HG03439 (cell line): Measurements from ENCODE around the gene CCR6.
"Not testable (repeated sequence)": the region's sequence is repeated elsewhere in the genome, so short reads cannot be mapped to it uniquely, and the experiment has no call there.

Experiments used
- ATAC-seq: cut with Tn5 transposase; IDR thresholded peaks from one replicate; pipeline ENCODE4 v1.9.1; 2021; ENCODE audit warnings: mild to moderate bottlenecking, moderate library complexity; ENCODE audit not compliant: unreplicated experiment

Gene CCR6

DNA sequence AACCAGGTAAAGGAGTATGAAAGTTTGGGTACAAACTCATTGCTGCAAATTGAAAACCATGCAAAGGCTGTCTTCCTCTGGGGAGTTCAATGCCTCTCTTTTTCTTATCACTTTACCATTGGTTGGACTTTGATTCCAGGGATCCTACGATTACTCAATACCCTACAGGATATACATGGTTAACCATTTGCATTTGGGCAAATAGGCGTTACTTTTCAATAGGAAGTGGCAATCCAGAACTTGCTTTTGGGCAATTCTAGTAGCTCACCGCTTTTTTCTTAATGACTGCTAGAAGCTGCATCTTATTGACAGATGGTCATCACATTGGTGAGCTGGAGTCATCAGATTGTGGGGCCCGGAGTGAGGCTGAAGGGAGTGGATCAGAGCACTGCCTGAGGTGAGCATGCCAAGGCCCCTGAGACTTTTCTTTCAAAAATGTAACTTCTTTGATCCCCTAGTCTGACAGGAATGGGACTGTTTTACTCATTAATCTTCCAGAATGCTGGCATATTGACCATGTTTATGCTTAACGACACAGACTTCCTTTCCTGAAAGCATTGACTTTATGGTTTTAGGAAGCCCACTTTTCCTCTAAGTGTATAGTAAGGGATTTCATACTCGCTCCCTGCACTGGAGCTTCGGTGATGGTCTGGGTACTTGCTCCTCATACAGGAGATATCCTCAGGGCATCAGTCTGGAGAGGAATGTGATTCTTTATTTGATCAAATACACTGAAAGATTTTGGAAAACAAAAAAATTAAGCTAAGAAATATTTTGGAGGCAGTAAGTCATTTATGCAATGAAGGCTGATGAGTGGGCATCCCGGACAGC is at the start of gene CCR6:
TSS of gene CCR6 (plus strand) at position 270 of the 831 bp plus-strand sequence. CDS start 13,039 bp downstream, outside the sequence.
- no peak for ATAC-seq

DNA sequence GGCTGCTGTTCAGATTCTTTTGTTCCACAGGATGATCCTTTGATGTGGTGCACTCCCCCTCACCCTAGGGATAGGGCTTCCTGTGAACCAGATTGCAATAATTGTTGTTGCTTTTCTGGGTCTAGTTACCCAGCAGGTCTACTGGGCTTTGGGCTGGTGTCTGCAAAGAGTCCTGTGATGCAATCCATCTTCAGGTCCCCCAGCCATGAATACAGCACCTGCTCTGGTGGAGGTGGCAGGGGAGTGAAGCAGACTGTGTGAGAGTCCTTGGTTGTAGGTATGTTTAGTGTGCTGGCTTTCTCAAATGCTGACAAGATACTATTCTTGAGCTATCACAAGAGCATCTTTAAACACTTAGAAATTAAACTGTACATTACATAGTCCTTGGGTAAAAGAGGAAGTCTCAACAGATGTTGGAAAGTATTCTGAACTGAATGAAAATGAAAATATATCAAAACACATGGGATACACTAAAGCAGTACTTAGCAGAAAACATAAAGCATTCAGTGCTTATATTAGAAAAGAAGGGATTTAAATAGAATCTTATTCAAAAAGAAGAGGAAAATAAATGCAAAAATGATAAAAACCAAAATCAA is 49.1 kb upstream of the CCR6 start:
- ATAC-seq: no peak

DNA sequence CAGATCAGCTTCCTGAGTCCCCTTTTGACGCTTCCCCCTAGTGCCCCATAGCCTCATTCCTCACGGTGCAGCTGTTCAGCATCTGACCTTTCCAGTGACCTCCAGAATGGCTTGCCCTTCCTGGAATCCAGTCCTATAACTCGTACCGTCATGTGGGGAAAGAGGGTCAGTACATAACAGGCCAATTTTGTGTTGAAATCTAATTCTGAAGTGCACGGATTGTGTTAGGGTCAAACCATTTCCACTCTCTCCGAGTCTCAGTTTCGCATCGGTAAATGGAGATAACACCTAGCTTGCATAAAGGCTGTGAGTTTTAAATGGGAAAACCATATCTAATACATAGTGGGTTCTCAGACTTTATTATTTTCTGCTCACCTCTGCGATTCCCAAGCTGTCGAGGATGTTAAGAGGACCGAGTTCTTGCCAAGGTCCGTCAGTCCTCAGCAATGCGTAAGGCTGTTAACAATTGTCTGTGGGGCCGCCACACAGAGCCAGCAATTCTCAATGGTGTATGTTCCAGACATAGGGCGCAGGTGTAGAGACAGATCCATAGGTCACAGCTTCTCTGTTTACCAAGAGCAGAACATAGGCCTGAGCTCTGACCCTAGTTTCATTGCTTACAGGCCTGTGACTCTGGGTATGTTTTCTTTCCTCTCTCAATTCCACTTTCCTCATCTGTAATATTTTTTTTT is 45.5 kb upstream of the CCR6 start:
- ATAC-seq: no peak

DNA sequence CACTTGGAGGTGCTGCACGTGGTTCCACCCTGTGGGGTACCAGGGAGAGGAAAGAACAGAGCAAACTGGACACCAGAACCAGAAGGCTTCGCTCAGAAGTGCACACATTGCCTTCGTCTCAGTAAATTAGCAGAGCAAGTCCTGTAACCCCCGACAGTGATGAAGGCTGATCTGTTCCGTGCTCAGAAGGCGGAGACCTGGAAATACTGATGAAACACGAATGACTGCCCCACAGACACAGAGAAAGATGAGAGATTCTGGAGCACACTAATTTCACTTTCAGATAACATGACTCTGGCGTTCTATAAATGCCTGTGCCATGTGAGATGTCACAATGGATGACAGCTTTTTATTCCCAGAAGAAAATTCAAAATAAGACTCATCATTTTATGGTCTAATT is 44.2 kb upstream of the CCR6 start:
- ATAC-seq: no peak

DNA sequence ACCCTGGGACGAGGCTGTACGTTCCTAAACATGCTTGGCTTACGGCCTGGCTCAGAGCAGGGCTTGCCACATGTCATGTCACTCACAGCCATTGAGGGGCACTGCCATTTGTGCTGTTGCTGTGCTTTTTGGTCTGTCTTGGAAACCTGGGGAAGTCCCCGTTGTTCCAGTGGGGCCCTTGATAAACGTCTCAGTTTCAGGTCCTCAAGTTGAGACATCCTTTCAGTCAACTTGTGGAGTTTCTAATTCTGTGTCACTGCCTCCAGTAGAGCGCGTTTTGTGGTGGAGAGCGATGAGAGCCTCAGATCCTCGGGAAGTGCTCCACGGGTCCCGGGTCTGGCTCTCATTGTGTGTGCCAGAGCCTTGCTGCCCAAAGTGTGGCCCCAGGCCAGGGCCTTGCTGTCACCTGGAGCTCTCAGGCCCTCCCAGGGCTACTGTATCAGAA is 43.0 kb upstream of the CCR6 start:
- peak; percentile 100 for ATAC-seq

DNA sequence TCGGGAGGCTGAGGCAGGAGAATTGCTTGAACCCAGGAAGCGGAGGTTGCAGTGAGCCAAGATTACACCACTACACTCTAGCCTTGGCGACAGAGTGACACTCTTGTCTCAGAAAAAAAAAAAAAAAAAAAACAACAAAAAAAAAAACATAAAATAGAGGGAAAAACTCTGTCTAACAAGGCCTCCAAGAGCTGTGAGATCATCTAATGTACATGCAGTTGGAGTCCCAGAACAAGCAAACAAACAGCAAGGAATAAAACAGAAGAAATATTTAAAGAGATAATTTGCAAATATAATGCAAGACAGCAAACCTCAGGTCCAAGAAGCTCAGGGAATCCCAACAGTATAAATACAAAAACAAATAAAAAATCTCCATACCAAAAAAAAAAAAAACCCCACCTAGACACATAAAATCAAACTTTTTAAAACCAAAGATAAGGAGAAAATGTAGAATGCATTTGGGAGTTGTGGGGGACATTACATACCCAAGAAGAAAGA is 35.0 kb upstream of the CCR6 start:
- no peak for ATAC-seq

DNA sequence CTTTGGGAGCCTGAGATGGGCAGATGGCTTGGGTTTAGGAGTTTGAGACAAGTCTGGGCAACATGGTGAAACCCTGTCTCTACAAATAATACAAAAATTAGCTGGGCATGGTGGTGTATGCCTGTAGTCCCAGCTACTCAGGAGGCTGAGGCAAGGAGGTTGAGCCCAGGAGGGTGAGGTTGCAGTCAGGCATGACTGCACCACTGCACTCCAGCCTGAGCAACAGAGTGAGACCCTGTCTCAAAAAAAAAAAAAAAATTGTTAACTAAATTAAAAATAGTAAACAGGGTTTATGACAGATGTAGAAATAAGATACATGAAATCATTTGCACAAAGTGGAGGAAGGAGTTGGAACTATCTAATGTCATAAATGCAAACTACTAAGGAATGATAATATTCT is 34.2 kb upstream of the CCR6 start:
- not testable (repeated sequence) for ATAC-seq

DNA sequence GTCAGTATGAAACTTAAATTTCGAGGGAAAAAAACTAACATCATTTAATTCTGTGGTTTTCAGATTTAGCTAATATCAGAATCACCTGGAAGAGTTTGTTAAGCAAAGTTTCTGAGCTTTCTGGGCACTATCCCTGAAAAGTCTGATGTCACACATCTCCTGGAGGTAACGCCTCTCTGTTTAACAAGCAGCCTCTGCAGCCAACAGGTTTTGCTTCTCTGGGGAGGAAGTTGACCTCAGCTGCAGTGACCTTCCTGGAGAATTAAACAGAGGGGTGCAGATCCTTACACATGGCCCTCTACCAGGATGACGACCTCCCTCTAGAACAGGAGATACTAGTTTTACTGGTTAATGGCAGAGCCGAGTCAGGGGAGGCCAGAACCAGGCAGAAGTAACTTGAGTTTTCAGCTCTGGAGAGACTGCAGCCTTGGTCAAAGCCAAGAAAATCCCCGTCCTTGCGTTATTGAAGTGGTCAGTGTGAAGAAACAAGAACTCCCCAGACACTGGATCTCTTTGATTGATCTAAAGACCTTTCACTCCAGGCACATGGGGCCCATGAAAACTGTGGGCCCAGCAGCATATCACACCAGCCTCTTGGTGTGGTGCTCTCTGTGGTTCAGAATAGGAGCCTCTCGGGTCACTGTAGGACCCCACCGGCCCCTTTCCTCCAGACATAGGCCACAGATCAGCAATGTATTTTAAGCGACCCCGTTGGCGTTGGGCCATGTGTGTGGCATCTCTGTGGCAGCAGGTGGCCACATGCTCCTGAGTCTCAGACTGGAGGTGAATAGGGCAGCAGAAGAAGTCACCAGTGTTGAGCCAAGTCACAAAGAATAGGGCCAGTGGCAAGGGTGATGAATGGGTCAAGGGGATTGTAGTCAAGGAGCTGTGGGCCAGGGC is 33.4 kb upstream of the CCR6 start:
- ATAC-seq: no peak

DNA sequence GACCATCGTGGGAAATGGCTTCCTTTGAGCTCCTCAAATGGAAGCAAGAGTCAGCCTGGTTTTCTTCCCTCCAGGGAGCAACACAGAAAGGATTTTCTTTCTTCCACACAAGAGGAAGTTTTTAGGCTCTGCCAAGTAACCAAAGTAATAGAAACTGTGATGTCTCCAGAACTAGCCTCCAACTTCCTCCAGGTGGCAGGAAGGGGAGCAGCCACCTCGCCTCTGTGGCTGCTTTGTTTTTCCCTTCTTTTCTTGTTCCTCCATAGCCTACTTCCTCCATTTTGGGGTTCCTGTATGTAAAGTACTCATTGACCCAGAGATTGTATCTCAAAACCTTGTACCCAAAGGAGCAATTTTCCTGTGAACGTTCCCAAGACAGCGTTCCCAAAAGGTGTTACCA is 32.7 kb upstream of the CCR6 start:
- no peak for ATAC-seq

DNA sequence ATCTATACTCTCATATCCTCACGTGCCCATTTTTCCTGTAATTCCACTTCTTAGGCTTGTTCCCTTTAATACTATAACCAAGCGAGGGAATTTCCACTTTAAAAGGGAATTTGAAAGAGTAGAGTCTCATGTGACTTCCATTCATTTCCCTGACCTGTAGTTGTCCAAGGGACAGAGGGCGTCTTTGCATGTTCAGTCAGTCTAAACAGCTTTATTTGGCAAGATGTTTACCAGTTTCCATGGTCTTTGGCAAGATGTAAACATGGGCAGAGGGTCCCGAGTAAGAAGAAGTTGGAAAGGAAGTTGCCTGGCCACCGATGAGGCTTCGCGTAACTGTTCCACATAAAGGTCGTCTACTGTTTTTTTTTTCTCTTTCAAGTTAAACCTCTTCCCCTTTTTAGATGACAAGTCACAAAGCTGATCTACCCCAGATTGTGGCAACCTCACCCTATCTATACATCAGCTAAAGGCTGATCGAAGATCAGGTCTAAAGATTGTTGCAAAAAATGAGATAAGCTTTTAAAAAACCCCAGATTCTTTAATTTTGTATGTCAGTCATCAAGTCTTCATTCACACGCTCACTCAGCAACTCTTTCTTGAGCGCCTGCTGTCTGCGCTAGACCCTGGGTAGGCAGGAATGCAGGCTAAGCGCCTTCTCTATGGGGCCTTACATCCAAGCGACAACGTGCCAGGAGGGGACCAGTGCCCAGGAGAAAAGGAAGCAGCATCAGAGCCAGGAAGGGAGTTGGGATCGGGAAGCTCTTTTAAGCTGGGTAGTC is 31.7 kb upstream of the CCR6 start:
- no peak for ATAC-seq

DNA sequence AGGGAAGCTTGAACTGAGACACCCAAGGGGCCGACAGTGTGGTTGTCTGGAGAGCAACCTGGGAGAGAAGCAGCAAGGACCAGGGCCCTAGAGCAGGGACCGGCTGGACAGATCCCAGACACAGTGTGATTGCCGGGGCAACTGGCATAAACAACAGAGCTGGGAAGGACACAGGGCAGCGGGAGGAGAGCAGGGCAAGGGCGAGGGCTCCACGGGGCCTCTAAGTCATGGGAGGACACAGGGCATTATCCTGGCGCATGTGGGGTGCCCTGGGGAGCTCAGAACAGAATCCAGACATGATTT is 31.1 kb upstream of the CCR6 start:
- ATAC-seq: no peak

DNA sequence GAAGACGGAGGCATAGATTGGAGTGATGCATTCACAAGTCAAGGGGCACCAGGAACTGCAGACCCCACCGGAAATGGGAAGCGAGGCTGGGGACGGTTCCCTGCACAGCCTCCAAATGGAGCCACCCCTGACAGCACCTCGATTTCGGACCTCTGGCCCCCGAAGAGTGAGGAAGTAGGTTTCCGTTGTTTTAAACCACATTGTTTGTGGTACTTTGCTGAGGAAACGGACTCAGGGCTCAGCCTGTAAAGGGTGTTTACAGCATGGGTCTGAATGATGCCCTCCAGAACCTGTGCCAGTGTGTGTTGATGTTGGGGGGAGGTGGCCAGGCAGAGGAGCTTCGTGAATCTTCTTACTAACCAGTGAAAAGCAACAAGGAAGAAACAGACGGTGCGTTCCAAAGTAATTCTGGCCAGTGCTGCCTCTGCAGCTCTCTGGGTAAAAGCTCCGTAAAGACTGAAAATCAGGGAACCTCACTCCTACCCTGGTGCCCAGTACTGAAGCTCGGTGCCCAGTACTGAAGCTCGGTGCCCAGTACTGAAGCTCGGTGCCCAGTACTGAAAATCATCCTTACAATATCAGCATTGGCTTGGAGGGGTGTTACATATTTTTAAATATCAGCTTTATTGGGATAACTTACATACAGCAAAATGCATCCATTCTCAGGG is 30.1 kb upstream of the CCR6 start:
- no peak for ATAC-seq

DNA sequence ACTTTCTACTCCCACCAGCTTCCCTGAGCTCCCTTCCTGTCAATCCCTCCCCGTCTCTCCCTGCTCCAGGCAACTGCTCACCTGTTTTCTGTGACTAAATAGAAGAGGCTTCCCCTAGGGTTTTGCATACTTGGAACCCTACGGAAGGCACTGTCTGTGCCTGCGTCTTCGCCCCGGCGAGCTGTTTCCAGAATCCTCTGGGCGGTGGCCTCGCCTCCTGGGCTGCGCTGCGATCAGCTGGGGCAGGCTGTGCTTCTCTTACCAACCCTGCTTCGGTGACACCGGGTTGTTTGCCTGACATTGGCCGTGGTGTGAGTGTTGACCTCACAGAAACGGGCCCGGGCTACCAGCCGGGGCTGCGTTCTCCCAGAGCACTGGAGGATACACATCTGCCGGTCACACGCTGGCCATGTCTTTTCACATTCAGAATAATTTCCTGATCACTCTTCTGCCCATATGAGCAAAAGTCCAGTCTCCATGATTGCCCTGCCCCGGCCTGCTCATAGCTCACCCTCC is 29.4 kb upstream of the CCR6 start:
- ATAC-seq: peak; percentile 23

DNA sequence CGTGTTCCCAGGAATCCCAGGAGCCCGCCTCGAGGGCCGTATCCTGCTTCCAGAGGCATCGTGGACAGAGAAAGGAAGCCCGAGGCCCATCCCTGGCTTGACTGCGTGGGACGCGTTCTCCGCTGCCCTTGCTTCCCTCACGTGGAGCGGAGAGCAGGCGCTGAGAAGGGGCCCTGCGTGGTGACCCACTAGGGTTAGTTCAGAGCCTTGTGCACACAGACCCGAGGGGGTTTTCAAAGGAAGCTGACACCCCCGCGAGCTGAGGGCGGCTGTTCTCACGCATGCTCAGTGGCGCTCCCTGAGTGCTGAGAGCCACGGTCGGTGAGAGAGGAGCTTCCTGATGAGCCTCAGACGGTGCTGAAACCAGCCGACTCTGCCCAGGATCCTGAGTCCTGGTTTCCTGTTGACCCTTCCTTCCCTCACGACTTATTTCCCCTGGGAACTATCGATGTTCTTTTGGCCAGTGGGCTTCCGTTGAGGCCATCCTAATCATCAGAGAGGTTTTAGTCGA is 28.9 kb upstream of the CCR6 start:
- ATAC-seq: peak; percentile 53

DNA sequence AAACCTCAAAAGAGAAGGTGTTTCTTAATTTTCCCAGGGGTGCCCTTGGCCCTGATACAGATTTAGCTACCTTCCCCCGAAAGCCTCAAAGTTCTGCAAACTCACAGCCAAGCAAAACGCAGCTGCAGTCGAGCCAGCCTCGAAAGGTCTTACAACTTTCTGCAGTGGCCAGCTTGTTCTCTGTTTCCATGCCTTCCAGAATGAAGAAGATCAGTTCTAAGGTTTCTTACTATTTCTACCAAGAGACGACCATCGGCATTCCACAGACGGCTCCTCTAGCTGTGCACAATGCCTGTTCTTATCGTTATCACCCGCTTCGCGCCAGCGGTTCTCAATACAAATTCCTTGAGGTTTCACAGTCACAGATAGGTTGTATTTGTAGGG is 28.5 kb upstream of the CCR6 start:
- peak; percentile 23 for ATAC-seq

DNA sequence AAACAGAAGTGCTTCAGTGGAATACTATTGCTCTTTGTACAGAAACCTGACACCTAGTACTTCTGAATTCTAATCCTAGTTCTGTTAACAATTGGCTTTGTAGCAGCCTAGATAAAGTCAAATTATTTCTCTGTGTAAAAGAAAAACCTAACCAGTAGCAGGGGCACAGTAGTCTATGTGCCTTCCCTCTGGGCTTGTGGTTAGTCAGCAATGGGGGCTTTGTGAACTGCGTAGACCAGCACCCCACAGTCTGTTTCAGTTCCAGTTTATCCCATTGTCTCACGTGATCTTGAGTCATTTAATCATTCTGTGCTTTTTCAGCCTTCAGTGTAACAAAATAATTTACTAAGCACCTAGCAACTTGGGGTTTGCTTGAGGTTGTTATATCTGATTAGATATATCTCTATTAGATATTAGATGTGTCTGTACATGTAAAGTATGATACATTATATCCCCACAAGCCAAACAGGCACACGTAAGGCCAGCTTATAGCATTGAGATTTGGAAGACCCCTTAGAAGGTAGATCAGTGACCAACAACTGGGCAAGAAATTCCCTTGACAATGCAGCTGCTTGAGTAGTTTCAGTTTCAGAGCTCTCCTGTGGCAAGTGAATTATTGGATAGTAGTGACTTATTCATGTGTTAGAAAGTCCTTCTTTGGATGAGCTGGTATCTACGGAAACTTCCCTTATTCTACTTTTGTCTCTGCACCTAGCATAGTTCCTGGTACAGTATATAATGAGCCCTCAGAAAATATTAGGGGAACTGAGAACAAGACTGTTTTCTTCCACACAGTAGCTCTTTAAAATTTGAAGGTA is 27.9 kb upstream of the CCR6 start:
- peak; percentile 50 for ATAC-seq

DNA sequence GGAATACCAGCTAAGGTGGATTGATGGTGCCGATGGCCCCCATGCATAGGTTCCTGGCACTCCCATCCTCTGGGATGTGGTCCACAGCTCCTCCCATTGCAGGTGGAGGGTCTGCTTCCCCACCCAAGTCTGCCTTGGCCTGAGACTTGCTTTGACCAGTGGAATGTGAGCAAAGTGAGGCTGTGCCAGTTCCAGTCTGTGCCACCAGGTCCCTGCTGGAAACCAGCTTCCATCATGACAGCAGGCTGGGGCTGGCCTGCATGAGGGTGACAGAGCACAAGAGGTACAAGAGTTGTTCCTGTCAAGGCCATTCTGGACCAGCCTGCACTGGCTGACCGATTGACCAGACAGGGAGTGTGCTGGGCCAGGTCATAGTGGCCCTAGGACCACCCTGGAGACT is 27.0 kb upstream of the CCR6 start:
- no peak for ATAC-seq

DNA sequence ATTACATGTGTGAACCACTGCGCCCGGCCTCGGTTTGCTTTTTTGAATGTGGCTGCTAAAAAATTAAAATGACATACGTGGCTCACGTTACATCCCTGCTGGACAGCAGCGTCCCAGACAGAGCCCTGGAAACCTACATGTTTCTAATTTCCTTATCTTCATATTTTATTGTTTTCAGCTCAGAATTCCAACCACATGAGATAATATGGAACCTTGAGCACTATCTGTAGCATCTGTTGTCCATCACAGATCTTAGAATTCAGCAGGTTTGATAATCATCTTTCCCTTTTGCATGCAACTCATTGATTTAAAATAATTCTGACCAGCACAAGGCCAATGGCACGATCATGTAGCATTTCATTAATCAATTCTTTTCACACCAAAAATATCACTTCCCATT is 25.9 kb upstream of the CCR6 start:
- ATAC-seq: no peak
